Measurements from ENCODE around the gene MMP26. TPM values are rescaled to one million over a fixed set of nuclear protein-coding genes. Genes with fewer than 3 reads are reported as not detected.

Gene MMP26
- polyA plus RNA-seq, 1 donor (not counting 4 experiments of a cell fraction or from before 2014, with no cell fraction given) = not detected

DNA sequence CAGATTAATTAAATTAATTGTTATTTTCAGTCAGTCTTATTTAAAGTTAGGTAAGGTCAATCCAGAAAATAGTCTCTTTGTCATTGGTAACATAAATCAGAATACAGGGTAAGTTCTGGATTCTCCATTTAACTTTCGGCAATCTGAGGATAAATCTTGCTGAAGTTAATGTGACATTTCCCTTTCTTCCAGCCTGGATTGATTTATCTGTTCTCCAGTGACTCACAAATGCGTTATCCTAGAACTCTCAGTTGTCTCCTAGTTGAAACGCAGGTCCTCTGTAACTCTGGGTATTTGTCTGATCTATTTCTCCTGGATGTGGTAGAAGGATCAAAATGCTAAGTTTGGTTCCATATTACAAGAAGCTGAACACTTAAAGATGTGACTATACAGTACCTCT, 39.8 kb upstream of the MMP26 start:
- no peaks in the 10 kb centered on the region for H3K9me1 ChIP-seq (ENCODE audit: control insufficient read depth, extremely low read depth, insufficient read depth, low read length)

DNA sequence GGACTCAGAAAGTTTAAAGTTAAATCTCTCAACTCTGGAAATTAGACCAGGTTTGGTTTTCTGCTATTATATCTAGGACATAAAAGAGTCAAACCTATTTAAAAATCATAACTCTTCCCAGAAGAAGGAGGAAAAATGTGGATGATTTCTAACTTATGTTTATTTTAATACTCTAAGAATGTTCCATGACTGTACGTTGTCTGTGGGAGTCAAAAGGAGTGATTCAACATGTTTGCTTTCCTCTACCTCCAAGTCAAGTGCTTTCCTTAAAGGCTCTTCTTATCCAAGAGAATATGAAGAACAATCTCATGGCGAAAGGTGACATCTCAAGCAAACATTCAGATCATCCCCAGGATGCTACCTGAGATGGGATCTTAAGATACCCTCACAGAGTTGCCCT, 39.2 kb upstream of the MMP26 start:
- no peaks in the 10 kb centered on the region for H3K36me3 ChIP-seq (ENCODE audit: control insufficient read depth in 2 of 2, extremely low read depth in 1 of 2, insufficient read depth in 2 of 2, low read length in 2 of 2)
- dilution Hi-C loops (cut with MboI; ENCODE audit: extremely low pct_ligation_motif_present, low sequenced_read_pairs) = no loop called here
- H2AFZ ChIP-seq (ENCODE audit: control insufficient read depth, low read length) = no peak overlapping the region
- H3K9me1 ChIP-seq (ENCODE audit: control insufficient read depth, extremely low read depth, insufficient read depth, low read length) = no peaks in the 10 kb centered on the region
- DNase-seq (ENCODE audit: low read depth, low spot score) (no peak), FAIRE-seq (no peak)
- no peak overlapping the region for H3K9ac ChIP-seq (ENCODE audit: control insufficient read depth, extremely low read depth, insufficient read depth, low read length)
- no peaks in the 10 kb centered on the region for H4K20me1 ChIP-seq (ENCODE audit: control insufficient read depth, extremely low read depth, insufficient read depth, low read length)
- no peaks in the 10 kb centered on the region for H3K79me2 ChIP-seq (ENCODE audit: control insufficient read depth, insufficient read depth, low read length)
- H3K4me1 ChIP-seq (ENCODE audit: control insufficient read depth, extremely low read depth, insufficient read depth, low read length) = no peaks in the 10 kb centered on the region
- no peaks in the 10 kb centered on the region for H3K9me3 ChIP-seq (ENCODE audit: control insufficient read depth, low read depth, low read length)
- H3K27ac ChIP-seq (ENCODE audit: control insufficient read depth, insufficient read depth, low read length) = no peak overlapping the region
- H3K27me3 ChIP-seq (ENCODE audit: control insufficient read depth, extremely low read depth, insufficient read depth, low read length) = no peaks in the 10 kb centered on the region
- TF ChIP-seq, protein P1, sequence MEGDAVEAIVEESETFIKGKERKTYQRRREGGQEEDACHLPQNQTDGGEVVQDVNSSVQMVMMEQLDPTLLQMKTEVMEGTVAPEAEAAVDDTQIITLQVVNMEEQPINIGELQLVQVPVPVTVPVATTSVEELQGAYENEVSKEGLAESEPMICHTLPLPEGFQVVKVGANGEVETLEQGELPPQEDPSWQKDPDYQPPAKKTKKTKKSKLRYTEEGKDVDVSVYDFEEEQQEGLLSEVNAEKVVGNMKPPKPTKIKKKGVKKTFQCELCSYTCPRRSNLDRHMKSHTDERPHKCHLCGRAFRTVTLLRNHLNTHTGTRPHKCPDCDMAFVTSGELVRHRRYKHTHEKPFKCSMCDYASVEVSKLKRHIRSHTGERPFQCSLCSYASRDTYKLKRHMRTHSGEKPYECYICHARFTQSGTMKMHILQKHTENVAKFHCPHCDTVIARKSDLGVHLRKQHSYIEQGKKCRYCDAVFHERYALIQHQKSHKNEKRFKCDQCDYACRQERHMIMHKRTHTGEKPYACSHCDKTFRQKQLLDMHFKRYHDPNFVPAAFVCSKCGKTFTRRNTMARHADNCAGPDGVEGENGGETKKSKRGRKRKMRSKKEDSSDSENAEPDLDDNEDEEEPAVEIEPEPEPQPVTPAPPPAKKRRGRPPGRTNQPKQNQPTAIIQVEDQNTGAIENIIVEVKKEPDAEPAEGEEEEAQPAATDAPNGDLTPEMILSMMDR (optimal IDR thresholded peaks at IDR 0.05 in 1 of 3, IDR thresholded peaks at IDR 0.05 in 1 of 3, conservative IDR thresholded peaks at IDR 0.05 in 1 of 3; ENCODE audit: extremely low read depth in 1 of 3, insufficient read depth in 2 of 3, low read length in 3 of 3) = no peak
- no peak for TF ChIP-seq EZH2 (IDR thresholded peaks at IDR 0.05; ENCODE audit: low read length)
- H3K4me3 ChIP-seq (ENCODE audit: control insufficient read depth in 2 of 3, extremely low read depth in 1 of 3, insufficient read depth in 2 of 3, low read depth in 1 of 3, low read length in 3 of 3) = no peak overlapping the region
- H3K4me2 ChIP-seq (ENCODE audit: control insufficient read depth, extremely low read depth, insufficient read depth, low read depth, low read length) = no peak overlapping the region

More for the DNA sequence above, 39.8 kb upstream of the MMP26 start:
- no peak for DNase-seq (ENCODE audit: low read depth, low spot score)
- no peaks in the 10 kb centered on the region for H3K4me1 ChIP-seq (ENCODE audit: control insufficient read depth, extremely low read depth, insufficient read depth, low read length)
- no peaks in the 10 kb centered on the region for H3K27me3 ChIP-seq (ENCODE audit: control insufficient read depth, extremely low read depth, insufficient read depth, low read length)
- H3K27ac ChIP-seq (ENCODE audit: control insufficient read depth, insufficient read depth, low read length) = no peak overlapping the region
- TF ChIP-seq, protein P1 (optimal IDR thresholded peaks at IDR 0.05 in 1 of 3, IDR thresholded peaks at IDR 0.05 in 1 of 3, conservative IDR thresholded peaks at IDR 0.05 in 1 of 3; ENCODE audit: extremely low read depth in 1 of 3, insufficient read depth in 2 of 3, low read length in 3 of 3) = no peak
- no peak for TF ChIP-seq EZH2 (IDR thresholded peaks at IDR 0.05; ENCODE audit: low read length)
- no peak overlapping the region for H2AFZ ChIP-seq (ENCODE audit: control insufficient read depth, low read length)
- no peak for FAIRE-seq
- dilution Hi-C loops (cut with MboI; ENCODE audit: extremely low pct_ligation_motif_present, low sequenced_read_pairs) = no loop called here
- no peaks in the 10 kb centered on the region for H3K79me2 ChIP-seq (ENCODE audit: control insufficient read depth, insufficient read depth, low read length)
- H3K9ac ChIP-seq (ENCODE audit: control insufficient read depth, extremely low read depth, insufficient read depth, low read length) = no peak overlapping the region
- H3K36me3 ChIP-seq (ENCODE audit: control insufficient read depth in 2 of 2, extremely low read depth in 1 of 2, insufficient read depth in 2 of 2, low read length in 2 of 2) = no peaks in the 10 kb centered on the region
- H4K20me1 ChIP-seq (ENCODE audit: control insufficient read depth, extremely low read depth, insufficient read depth, low read length) = no peaks in the 10 kb centered on the region
- no peak overlapping the region for H3K4me2 ChIP-seq (ENCODE audit: control insufficient read depth, extremely low read depth, insufficient read depth, low read depth, low read length)
- no peaks in the 10 kb centered on the region for H3K9me3 ChIP-seq (ENCODE audit: control insufficient read depth, low read depth, low read length)
- H3K4me3 ChIP-seq (ENCODE audit: control insufficient read depth in 2 of 3, extremely low read depth in 1 of 3, insufficient read depth in 2 of 3, low read depth in 1 of 3, low read length in 3 of 3) = no peak overlapping the region
